Choroid plexus epithelial cell (primary cell): ENCODE data around the gene SNX19.

Source experiments
- DNase-seq: peaks from one replicate; pipeline ENCODE4 v3.0.0-alpha.2; 2010; ENCODE audit warnings: low read depth
- H3K4me3 ChIP-seq: 2 replicates; pipeline ENCODE4 v1.5.1; 2011; ENCODE audit warnings: low read depth, mild to moderate bottlenecking, control low read depth, low read length, moderate library complexity
- CTCF ChIP-seq: conservative IDR thresholded peaks from 2 replicates; pipeline ENCODE4 v1.5.1; 2011; ENCODE audit warnings: low read depth, mild to moderate bottlenecking, control low read depth, inconsistent platforms, low read length, moderate library complexity

The SNX19 gene

GRCh38 chr11:130829920-130830511 lies 86.3 kb downstream of the SNX19 start:
- DNase-seq = no peak
- no peak for TF ChIP-seq CTCF
- no peak overlapping the region for H3K4me3 ChIP-seq

GRCh38 chr11:130828741-130829140 lies 87.5 kb downstream of the SNX19 start:
- H3K4me3 ChIP-seq = no peak overlapping the region
- TF ChIP-seq CTCF = no peak
- no peak for DNase-seq

- DNase-seq = peak; percentile 85
- TF ChIP-seq CTCF = peak; percentile 86
- H3K4me3 ChIP-seq = no peak overlapping the region
Measured at GRCh38 chr11:130827451-130828377, 88.6 kb downstream of the SNX19 start.

- no peak for TF ChIP-seq CTCF
- no peak overlapping the region for H3K4me3 ChIP-seq
- no peak for DNase-seq
Measured at GRCh38 chr11:130826572-130826971, 89.7 kb downstream of the SNX19 start.

GRCh38 chr11:130825983-130826382 lies 90.3 kb downstream of the SNX19 start:
- no peak for DNase-seq
- TF ChIP-seq CTCF = no peak
- no peak overlapping the region for H3K4me3 ChIP-seq

- DNase-seq = no peak
- TF ChIP-seq CTCF = no peak
Measured at GRCh38 chr11:130825561-130825960, 90.7 kb downstream of the SNX19 start.

More at GRCh38 chr11:130825561-130825960, 90.7 kb downstream of the SNX19 start:
- H3K4me3 ChIP-seq = no peak overlapping the region
